ENCODE data around the gene DBH. TPM values are rescaled to one million over a fixed set of nuclear protein-coding genes. Genes with fewer than 3 reads are reported as not detected.

The DBH gene
- total and polyA plus RNA-seq, 2 of the 13 experiments (the other 11 are each of a cell fraction or from before 2014, with no cell fraction given), result not detected

DNA sequence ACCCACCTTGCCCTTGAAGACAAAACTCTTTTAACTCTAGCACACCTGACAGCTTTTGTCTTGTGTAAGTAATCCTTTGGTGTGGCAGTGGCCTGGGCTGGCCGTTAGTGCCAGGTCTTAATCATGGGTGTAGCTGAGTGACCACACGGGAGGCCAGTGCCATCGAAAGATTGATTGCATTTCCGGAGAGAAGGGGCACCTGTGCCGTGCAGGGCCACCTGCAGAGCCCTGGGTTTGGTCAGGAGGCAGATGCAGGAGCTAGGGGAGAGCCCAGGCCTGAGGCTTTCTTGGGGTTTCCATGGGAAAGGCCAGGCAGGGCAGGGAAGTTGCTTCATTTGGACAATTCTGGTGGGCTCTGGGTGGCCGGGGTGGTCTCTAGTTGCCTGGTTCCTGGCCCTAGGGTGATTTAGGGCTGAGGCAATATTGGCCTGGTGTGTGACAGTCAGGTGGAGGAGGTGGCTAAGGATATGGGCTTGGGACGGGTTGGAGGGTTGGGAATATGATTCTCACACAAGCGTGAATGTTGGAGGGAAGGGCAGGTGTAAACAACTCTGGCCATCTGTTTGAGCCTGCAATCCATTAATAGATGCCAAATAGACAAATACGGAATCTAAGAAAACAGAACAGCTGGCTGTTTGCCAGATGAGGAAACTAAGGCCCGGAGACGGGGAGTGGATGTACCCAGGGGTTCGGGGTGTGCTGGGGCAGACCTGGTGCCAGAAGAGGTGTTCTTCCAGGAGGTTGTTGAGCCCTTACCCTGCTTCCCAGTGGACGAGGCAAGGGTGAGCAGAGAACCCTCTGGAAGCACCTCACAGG lies 4.6 kb downstream of the DBH start:
- Histone ChIP-seq H3K27me3 (ENCODE audit: control insufficient read depth in 1 of 2, insufficient read depth in 2 of 2, low read length in 2 of 2) (peaks cover 24 to 100% of the 10 kb centered on the region in 2 experiments), H3K4me2 (ENCODE audit: low read depth, low read length) (no peak overlapping the region), H3K4me3 (replicated peaks in 1 of 3; ENCODE audit: insufficient read depth in 1 of 3, low read depth in 2 of 3, low read length in 3 of 3) (no peak overlapping the region), H4K20me1 (ENCODE audit: insufficient read depth, low read length) (peaks cover 3% of the 10 kb centered on the region), H3K27ac (ENCODE audit: extremely low read length, insufficient read depth, low read length) (no peak overlapping the region), H3K9ac (ENCODE audit: insufficient read depth, low read depth, low read length) (no peak overlapping the region), H3K4me1 (ENCODE audit: insufficient read depth, low read length) (no peaks in the 10 kb centered on the region), H3K79me2 (ENCODE audit: insufficient read depth, low read length) (no peaks in the 10 kb centered on the region), H2AFZ (ENCODE audit: low read length) (no peak overlapping the region), H3K9me3 (ENCODE audit: low read length) (no peaks in the 10 kb centered on the region), H3K36me3 (replicated peaks in 1 of 2; ENCODE audit: control insufficient read depth in 1 of 2, insufficient read depth in 2 of 2, low read length in 2 of 2) (no peaks in the 10 kb centered on the region)
- POLR2A ChIA-PET, result no interaction called here
- intact Hi-C loops (cut with micrococcal nuclease; ENCODE audit: unreplicated experiment) (no loop called here), in situ Hi-C loops (cut with HindIII; ENCODE audit: extremely low pct_ligation_motif_present, low pct_unique_long_range_greater_than_20kb) (no loop called here)
- no TSS peak for BruUV-seq (replicated peaks)
- FAIRE-seq (no peak), DNase-seq (ENCODE audit: low spot score) (no peak), ATAC-seq (no peak)
- CTCF ChIA-PET (ENCODE audit: low intra/inter-chr PET ratio, low total read pairs), result no interaction called here
- WGBS (ENCODE audit: low lambda C conversion rate), result 9% methylated on average over 11 of the region's 13 CpGs
- TF ChIP-seq ZNF619 (CRISPR knock-in tag; IDR thresholded peaks at IDR 0.05) (no peak), GABPA (IDR thresholded peaks at IDR 0.05; ENCODE audit: low read depth, low read length) (no peak), GABPA (CRISPR knock-in tag; IDR thresholded peaks at IDR 0.05; ENCODE audit: low read depth) (no peak), ZNF557 (CRISPR knock-in tag; IDR thresholded peaks at IDR 0.05) (no peak), FOXK2 (IDR thresholded peaks at IDR 0.05) (no peak), CENPX (CRISPR knock-in tag; IDR thresholded peaks at IDR 0.05) (no peak), ZNF678 (CRISPR knock-in tag; IDR thresholded peaks at IDR 0.05) (no peak), SRSF9 (IDR thresholded peaks at IDR 0.05; ENCODE audit: borderline replicate concordance, insufficient read depth, low read depth, low read length, poor library complexity, severe bottlenecking) (no peak), ZNF121 (CRISPR knock-in tag; IDR thresholded peaks at IDR 0.05) (no peak), HDAC2 (CRISPR knock-in tag; IDR thresholded peaks at IDR 0.05) (no peak)
- TF ChIP-seq, protein P1, sequence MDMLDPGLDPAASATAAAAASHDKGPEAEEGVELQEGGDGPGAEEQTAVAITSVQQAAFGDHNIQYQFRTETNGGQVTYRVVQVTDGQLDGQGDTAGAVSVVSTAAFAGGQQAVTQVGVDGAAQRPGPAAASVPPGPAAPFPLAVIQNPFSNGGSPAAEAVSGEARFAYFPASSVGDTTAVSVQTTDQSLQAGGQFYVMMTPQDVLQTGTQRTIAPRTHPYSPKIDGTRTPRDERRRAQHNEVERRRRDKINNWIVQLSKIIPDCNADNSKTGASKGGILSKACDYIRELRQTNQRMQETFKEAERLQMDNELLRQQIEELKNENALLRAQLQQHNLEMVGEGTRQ (IDR thresholded peaks at IDR 0.05; ENCODE audit: low read depth, low read length), result no peak
- TF ChIP-seq, protein P1 (CRISPR knock-in tag; IDR thresholded peaks at IDR 0.05; ENCODE audit: borderline replicate concordance), result no peak
- TF ChIP-seq, protein P2, sequence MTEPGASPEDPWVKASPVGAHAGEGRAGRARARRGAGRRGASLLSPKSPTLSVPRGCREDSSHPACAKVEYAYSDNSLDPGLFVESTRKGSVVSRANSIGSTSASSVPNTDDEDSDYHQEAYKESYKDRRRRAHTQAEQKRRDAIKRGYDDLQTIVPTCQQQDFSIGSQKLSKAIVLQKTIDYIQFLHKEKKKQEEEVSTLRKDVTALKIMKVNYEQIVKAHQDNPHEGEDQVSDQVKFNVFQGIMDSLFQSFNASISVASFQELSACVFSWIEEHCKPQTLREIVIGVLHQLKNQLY (CRISPR knock-in tag; IDR thresholded peaks at IDR 0.05), result no peak

All from HepG2 (cell line).